Sigmoid colon (tissue), 7 donors: ENCODE data around the gene NFIB. TPM values are rescaled to one million over a fixed set of nuclear protein-coding genes. Genes with fewer than 3 reads are reported as not detected.

Source experiments
- DNase-seq: peaks from one replicate; pipeline ENCODE4 v3.0.0-alpha.2; 2019
- H3K27ac ChIP-seq, 4 donors: fragments of 200-600 bp; sonication (generic); one replicate each; pipeline ENCODE4 v1.5.1; 2016 to 2019; ENCODE audit warnings: mild to moderate bottlenecking in 1 of 4
- H3K27me3 ChIP-seq, 3 donors: fragments of 200-600 bp; sonication (generic); one replicate each; pipeline ENCODE4 v1.5.1; 2019; ENCODE audit warnings: mild to moderate bottlenecking in 1 of 3
- H3K36me3 ChIP-seq, 4 donors: fragments of 200-600 bp; sonication (generic); one replicate each; pipeline ENCODE4 v1.5.1; 2016 to 2019
- H3K4me1 ChIP-seq, 4 donors: fragments of 200-600 bp; sonication (generic); one replicate each; pipeline ENCODE4 v1.5.1; 2017 to 2019
- H3K4me3 ChIP-seq, 4 donors: fragments of 200-600 bp; sonication (generic); one replicate each; pipeline ENCODE4 v1.5.1; 2017 to 2019; ENCODE audit warnings: mild to moderate bottlenecking in 2 of 4, moderate library complexity in 1 of 4
- H3K9me3 ChIP-seq, 4 donors: fragments of 200-600 bp in 3 of 4; sonication (generic) in 3 of 4; one replicate each; pipeline versions ENCODE4 v1.5.1 to v1.6.1; 2013 to 2019
- EP300 ChIP-seq, 4 donors: sonication (generic); formaldehyde crosslinking; IDR thresholded peaks; one replicate each; pipeline ENCODE4 v1.6.1; 2017; ENCODE audit warnings: antibody characterized with exemption in 4 of 4
- POLR2A ChIP-seq, 2 donors: fragments of 450-650 bp; IDR thresholded peaks; one replicate each; pipeline ENCODE4 v1.6.1; 2016; ENCODE audit warnings: antibody characterized with exemption in 2 of 2, mild to moderate bottlenecking in 2 of 2, moderate library complexity in 2 of 2
- POLR2AphosphoS5 ChIP-seq, 4 donors: sonication (generic); formaldehyde crosslinking; IDR thresholded peaks; one replicate each; pipeline ENCODE4 v1.6.1; 2017; ENCODE audit warnings: antibody characterized with exemption in 4 of 4
- WGBS, 2 donors: extraction: QIAGEN DNeasy Blood & Tissue Kit; methylation state at CpG; one replicate each; pipeline ENCODE4 v1.1.7; 2013; 5-methylcytosine and 5-hydroxymethylcytosine counted together
- intact Hi-C: fragments of 100-400 bp; cut with DNase I; formaldehyde crosslinking; loops from one replicate; pipeline ENCODE4 v1.15.1; 2023
- polyA plus RNA-seq, 3 donors: library from polyadenylated mRNA; stranded (reverse); fragments of 200-250 nt; gene quantifications; one replicate each; pipeline ENCODE4 v1.2.3, GENCODE V29; 2013
- total RNA-seq, 4 donors: library from RNA; depleted of rRNA; stranded (reverse); fragments of >200 nt; gene quantifications; one replicate each; pipeline ENCODE4 v1.1.0, GENCODE V29; 2016
- TF ChIP-seq, protein P1 (sequence below), 4 experiments: fragments of 450-650 bp in 3 of 4; fragments of 200-600 bp in 1 of 4; IDR thresholded peaks; one replicate each; pipeline ENCODE4 v1.5.1; 2016 to 2019; ENCODE audit warnings: antibody characterized with exemption in 4 of 4, mild to moderate bottlenecking in 3 of 4, moderate library complexity in 2 of 4
- donor health status: healthy with polysubstance abuse.
- donor health status: Bipolar disorder and iron deficiency.
- donor health status: healthy.

Gene NFIB
- total and polyA plus RNA-seq, 7 donors: 3.7 to 129 (median 45.3) TPM

DNA sequence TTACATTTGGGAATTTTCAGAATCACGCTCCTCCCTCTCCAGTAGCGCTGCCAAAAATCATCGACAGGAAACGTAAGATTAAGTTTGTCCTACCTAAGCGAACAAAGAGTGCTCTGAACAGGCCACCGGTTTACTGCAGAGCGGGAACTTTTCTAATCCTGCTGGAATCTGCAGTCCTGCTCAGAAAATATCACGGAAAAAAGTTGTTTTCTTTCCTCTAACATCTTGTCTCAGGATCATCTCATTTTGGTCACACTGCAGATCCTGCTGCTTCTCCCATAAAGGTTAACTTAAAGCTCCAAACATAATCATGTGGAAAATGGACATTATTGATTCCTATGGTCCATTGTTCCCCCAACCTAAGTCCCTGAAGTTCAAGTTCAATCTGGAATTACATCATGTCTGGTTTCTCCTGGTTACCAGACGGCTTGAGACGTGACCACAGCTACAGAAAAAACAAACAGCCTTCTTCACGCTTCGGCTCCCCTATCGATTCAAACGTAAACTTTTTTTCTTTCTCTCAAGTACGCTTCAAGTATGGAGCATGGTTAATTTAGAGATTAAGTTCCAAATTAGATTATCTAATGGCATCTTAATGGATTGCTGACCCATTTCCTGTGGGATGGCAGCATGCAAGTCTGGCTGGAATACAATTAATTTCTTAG lies 217.6 kb downstream of the NFIB start:
- peak in 2 of 4 donors; percentile 14 to 41 for TF ChIP-seq POLR2AphosphoS5 (IDR thresholded peaks at IDR 0.05)
- TF ChIP-seq EP300 (IDR thresholded peaks at IDR 0.05): no peak
- Histone ChIP-seq H3K36me3 (no peaks in the 10 kb centered on the region), H3K27me3 (no peaks in the 10 kb centered on the region), H3K4me3 (peak overlapping the region in 3 of 4 donors; percentile 13 to 34 (median 25)), H3K9me3 (no peaks in the 10 kb centered on the region), H3K27ac (peak overlapping the region; percentile 46 to 74 (median 64)), H3K4me1 (peaks cover 0 to 46% (median 30%) of the 10 kb centered on the region in 4 donors)
- 68 to 81% methylated on average over 15 of the region's 15 CpGs for WGBS, 2 donors
- intact Hi-C loops: loop anchor here (5.0 kb wide), 1 partner anchor 216 kb away; the partner anchor contains the start of gene NFIB
- no peak for DNase-seq

DNA sequence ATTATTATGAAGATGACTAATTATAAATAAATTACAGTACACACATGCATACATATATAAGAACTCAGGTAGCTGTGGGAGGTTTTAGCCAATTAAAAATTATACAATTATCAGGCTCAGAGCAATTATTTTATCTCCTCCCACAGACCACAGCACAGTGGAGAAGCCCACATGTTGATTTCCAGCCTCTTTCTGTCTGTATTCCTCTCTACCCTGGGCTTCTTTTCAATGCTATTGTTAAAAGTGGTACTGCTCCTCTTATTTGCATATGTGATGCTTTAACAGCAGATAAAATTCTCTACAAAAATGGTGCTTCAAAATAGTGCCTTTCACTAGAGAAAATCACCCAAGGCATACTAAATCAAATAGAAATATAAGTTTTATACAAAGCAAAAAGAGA lies 218.7 kb downstream of the NFIB start:
- DNase-seq: no peak
- TF ChIP-seq POLR2AphosphoS5 (IDR thresholded peaks at IDR 0.05) (no peak), POLR2A (IDR thresholded peaks at IDR 0.05) (no peak), EP300 (IDR thresholded peaks at IDR 0.05) (no peak)
- TF ChIP-seq, protein P1, sequence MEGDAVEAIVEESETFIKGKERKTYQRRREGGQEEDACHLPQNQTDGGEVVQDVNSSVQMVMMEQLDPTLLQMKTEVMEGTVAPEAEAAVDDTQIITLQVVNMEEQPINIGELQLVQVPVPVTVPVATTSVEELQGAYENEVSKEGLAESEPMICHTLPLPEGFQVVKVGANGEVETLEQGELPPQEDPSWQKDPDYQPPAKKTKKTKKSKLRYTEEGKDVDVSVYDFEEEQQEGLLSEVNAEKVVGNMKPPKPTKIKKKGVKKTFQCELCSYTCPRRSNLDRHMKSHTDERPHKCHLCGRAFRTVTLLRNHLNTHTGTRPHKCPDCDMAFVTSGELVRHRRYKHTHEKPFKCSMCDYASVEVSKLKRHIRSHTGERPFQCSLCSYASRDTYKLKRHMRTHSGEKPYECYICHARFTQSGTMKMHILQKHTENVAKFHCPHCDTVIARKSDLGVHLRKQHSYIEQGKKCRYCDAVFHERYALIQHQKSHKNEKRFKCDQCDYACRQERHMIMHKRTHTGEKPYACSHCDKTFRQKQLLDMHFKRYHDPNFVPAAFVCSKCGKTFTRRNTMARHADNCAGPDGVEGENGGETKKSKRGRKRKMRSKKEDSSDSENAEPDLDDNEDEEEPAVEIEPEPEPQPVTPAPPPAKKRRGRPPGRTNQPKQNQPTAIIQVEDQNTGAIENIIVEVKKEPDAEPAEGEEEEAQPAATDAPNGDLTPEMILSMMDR (IDR thresholded peaks at IDR 0.05): no peak
- H3K27me3 ChIP-seq: no peaks in the 10 kb centered on the region
- H3K4me3 ChIP-seq: no peak overlapping the region
- no peaks in the 10 kb centered on the region for H3K36me3 ChIP-seq
- peak overlapping the region in 3 of 4 donors; percentile 57 to 74 (median 71) for H3K27ac ChIP-seq
- intact Hi-C loops: loop anchor here (5.0 kb wide), 1 partner anchor 217 kb away; the partner anchor contains the start of gene NFIB
- peaks cover 0 to 46% (median 30%) of the 10 kb centered on the region in 4 donors for H3K4me1 ChIP-seq
- no peaks in the 10 kb centered on the region for H3K9me3 ChIP-seq

DNA sequence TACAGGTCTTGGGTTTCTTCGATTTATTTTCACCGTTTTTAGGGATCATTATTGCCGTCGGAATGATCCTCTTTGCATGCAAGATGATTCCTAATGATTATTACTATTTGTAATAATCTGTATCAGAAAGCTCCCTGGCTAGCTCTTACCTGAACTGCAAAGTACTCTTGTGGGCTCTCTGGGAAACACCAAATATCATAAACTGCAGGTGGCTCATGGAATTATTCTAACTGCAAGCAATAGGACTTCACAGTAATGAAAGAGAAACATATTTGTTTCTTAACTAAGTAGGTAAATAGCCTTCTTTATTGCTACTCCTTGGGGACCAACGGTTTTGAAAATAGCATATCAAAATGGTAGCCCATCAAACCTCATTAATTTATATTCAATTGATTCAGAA lies 219.4 kb downstream of the NFIB start:
- no peak overlapping the region for H3K4me3 ChIP-seq
- peaks cover 0 to 45% (median 29%) of the 10 kb centered on the region in 4 donors for H3K4me1 ChIP-seq
- 88 to 89% methylated on average over 5 of the region's 5 CpGs for whole genome bisulfite sequencing, 2 donors
- H3K27ac ChIP-seq: no peak overlapping the region
- no peaks in the 10 kb centered on the region for H3K27me3 ChIP-seq
- H3K36me3 ChIP-seq: no peaks in the 10 kb centered on the region
- intact Hi-C loops: no loop called here
- TF ChIP-seq EP300 (IDR thresholded peaks at IDR 0.05) (no peak), POLR2AphosphoS5 (IDR thresholded peaks at IDR 0.05) (no peak), POLR2A (IDR thresholded peaks at IDR 0.05) (no peak)
- TF ChIP-seq, protein P1 (IDR thresholded peaks at IDR 0.05): no peak
- H3K9me3 ChIP-seq: no peaks in the 10 kb centered on the region
- no peak for DNase-seq

DNA sequence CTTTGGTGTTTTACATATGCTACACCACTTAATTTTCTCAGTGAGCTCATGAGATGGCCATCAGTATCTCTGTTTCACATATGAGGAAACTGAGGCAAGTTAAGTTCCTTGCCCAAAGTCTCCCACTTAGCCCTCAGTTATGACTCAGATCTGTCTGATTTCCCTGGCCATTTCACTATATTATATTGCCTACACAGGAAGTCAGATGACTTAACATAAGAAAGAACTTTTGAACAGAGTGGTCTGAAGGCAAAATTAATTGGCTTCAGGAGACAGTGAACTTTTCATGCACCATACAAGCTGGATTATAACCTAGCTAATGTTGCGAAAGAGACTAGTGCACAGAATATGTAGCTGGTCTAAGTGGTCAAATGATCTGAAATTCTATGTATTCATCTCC lies 221.6 kb downstream of the NFIB start:
- H3K27ac ChIP-seq: no peak overlapping the region
- H3K36me3 ChIP-seq: no peaks in the 10 kb centered on the region
- H3K4me1 ChIP-seq: peaks cover 0 to 23% (median 12%) of the 10 kb centered on the region in 4 donors
- TF ChIP-seq POLR2A (IDR thresholded peaks at IDR 0.05) (no peak), POLR2AphosphoS5 (IDR thresholded peaks at IDR 0.05) (no peak), EP300 (IDR thresholded peaks at IDR 0.05) (no peak)
- TF ChIP-seq, protein P1 (IDR thresholded peaks at IDR 0.05): no peak
- intact Hi-C loops: no loop called here
- no peak for DNase-seq
- H3K9me3 ChIP-seq: no peaks in the 10 kb centered on the region
- no peak overlapping the region for H3K4me3 ChIP-seq
- 97% methylated on average over 1 of the region's 1 CpG for WGBS, 2 donors
- no peaks in the 10 kb centered on the region for H3K27me3 ChIP-seq

- no peak for DNase-seq
- intact Hi-C loops: no loop called here
- Histone ChIP-seq H3K36me3 (peaks cover 0 to 4% (median 0%) of the 10 kb centered on the region in 4 donors), H3K27ac (no peak overlapping the region), H3K9me3 (no peaks in the 10 kb centered on the region), H3K4me3 (no peak overlapping the region), H3K4me1 (no peaks in the 10 kb centered on the region), H3K27me3 (no peaks in the 10 kb centered on the region)
- WGBS, 2 donors: 80 to 91% methylated on average over 4 of the region's 4 CpGs
- no peak for TF ChIP-seq EP300 (IDR thresholded peaks at IDR 0.05)
- TF ChIP-seq POLR2AphosphoS5 (IDR thresholded peaks at IDR 0.05): no peak
- TF ChIP-seq, protein P1 (IDR thresholded peaks at IDR 0.05): no peak
- TF ChIP-seq POLR2A (IDR thresholded peaks at IDR 0.05): no peak
These were observed 224.7 kb downstream of the NFIB start for GRCh38 chr9:14089051-14089803.
